HG03442 (cell line): ENCODE measurements around the gene ZNF784.

ENCODE experiments used
- ATAC-seq: cut with Tn5 transposase; IDR thresholded peaks from one replicate; pipeline ENCODE4 v1.9.1; 2021; ENCODE audit warnings: mild to moderate bottlenecking, moderate library complexity; ENCODE audit not compliant: unreplicated experiment

ZNF784 gene

DNA sequence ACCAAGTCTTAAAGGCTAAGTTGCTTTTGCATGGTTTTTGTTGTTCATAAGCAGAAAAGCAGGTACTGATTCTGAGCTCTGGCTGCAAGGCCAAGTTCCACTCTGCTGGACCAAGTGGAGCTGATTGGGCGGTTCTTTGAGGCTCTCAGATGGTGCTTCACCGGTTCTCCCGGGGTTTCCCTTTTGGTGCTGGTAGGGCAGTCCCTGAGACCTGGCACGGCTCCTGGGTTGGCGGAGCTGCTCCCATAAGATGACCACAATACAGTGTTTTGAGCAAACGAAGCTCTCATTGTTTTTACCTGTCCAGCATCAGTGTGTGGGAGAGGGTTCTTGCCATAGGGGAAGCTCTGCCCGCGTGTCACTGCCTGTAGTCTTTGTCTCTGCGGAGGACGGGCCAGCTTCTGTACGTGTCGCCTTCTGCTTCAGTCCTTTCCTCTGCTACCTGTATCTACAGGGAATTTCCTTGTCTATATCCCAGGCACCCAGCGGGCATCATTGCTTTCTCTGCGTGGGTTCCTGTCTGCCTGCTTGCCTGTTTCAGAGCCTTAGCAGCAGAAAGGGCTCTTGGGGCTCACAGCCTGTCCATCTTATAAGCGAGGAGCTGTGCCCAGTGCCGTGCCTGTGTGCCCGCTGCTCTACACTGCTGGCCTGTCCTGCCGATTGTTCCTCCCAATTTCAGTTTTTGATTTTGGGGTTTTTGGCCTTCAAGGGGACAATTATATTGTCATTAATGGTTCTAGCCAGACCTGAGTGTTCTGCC, 32.8 kb upstream of the ZNF784 start:
- ATAC-seq: no peak

DNA sequence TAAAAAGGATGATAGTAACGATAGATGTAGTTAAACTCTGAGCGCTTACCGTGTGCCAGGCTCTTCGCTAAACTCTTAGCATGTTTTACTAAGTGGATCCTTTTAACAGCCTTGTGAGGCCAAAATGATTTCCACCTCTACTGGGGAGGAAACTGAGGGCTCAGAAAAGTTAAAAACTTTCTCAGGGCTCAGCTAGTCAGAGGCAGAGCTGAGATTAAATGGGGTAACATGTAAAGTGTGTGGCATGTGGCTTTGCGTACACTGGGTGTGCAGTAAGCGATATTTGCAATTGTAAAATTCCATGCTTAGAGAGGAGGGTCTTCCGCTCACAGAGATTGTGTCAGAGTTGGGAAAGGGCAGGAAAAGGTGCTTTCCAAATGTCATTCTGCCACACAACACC, 32.2 kb upstream of the ZNF784 start:
- no peak for ATAC-seq

DNA sequence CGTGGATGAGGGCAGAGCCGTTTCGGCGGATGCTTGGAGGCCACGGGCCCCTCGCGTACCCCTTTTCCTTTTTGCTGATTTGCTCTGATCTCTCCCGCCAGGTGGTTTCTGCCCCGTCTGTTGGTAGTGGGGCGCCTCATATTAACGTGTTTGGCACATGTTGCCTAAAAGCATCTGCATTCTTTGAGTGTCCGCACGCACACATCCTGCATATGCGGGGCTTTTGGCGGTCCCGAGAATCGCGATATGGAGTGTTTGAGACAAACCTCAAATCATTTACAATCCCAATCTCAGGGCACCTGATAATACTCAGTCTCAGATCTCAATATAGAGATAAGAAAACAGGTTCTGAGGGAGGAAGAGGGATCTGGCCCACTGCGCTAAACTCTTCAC, 31.3 kb upstream of the ZNF784 start:
- no peak for ATAC-seq

DNA sequence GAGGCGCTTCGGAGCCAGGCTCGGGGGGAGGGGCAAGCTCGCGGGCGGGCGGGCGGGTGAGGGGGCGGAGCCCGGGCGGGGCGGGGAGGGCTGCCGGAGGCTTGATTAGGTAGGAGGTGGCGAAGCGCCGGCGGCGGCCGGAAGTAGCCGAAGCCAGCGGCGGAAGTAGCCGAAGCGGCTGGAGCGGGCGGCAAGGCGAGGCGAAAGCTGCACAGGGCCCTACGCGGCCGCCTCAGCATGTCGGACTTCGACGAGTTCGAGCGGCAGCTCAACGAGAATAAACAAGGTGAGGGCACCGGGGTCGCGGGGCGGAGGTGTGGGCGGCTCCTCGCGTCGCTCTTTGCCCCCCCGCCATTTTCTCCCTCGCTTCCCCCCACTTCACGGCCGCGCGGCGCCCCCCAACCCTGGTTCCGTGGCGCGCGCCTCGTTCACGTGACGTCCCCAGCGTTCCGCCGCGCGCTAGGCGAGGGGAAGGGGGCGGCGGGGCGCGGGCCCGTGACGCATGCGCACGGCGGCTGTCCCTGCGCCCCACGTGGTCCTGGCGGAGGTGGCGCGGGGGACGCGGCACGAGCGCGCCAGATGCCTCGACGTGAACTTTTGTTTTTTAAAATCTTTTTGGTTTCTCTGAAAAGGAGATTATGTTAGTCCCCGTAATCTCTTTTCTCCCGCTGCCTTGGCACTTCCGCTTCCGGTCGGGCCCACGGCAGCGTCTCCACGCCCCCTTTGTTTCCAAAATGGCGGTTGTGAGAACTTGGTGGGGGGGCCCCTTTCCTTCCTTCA, 30.7 kb upstream of the ZNF784 start, which contains the start of gene U2AF2:
U2AF2 (plus strand) TSS at position 168 of the 780 bp plus-strand sequence; CDS start at position 238, 70 bp downstream.
- ATAC-seq: peak; percentile 30

DNA sequence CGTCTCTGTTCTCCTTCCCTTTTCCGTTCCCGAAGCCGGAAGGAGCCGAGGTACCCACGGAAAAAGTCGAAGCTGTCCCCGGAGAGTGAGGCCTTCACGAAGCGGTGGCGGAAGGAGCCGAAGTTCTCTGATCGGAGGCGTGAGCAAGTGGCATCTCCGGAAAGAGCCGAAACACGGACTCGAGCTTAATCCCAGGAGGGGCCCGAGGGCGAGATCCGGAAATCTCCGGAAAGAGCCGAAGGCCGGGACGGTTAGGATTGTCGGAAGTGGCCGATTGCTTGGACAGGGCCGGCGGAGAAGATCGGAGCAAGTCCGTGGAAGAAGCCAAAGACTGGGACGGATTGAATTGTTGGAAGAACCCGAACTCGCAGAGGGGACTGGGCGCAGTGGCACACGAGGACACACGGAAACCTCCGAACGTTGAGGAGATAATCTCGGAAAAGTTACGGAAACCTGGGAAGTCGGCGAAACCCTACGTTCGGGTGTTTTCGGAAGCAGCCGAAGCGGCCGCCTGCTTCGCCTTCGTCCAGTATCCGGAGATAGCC, 30.0 kb upstream of the ZNF784 start:
- ATAC-seq: peak; percentile 51

DNA sequence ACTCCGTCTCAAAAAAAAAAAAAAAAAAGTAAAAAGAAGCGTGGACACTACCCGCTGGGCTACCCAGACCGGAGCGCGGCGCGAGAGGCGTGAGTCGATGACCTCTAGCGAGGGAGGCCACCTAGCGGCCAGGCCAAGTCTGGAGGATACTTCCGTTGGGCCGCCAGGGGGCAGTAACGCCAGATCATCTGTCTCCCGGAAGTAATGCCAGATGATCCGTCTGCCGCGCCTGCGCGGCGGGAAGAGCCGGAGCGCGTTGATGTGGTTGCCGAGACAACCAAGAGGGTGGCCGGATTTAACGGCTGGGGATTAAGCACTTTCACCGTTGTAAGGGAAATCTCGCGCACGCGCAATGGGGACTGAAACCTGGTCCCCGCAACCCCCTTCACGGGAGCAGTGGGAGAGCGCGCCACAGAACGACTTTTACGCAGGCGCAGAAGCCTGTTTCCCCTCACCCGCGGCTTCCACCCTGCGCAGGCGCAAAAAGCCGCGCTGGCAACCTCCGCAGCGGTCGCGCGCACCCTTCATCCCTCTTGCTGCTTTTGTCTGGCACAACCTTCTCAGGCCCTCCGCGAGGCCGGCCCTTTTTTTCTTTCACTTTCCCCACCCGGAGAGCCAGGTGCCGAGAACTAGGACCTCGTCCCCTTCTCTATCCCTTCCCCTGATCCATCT, 29.4 kb upstream of the ZNF784 start:
- ATAC-seq: peak; percentile 35

DNA sequence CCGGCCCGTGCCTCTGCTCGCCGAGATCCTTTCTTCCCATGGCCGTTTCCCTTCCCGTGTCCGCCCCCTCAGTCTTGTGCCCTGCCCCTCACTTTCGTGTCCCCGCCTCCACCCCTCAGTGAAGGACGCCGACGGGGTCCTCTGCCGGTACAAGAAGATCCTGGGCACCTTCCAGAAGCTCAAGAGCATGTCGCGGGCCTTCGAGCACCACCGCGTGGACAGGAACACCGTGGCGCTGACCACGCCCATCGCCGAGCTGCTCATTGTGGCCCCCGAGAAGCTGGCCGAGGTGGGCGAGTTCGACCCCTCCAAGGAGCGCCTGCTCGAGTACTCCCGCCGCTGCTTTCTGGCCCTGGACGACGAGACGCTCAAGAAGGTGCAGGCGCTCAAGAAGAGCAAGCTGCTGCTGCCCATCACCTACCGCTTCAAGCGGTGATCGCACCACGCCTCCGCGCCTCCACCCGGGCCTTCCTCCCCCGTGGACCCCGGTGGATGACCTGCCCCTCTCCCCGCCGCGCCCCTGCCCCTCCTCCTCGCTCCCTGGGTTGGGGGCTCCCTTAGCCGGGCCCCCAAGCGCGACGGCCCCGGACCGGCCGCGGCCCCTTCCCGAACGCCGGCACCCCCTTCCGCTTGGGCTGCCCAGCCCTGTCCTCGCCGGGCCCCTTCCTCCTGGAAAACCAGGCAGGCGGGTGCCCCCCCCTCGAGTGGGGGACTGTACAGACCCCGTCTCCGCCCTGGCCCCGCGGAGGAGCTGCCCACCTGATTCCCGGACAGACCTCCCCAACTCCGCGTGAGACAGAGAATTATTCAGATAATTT, 28.2 kb upstream of the ZNF784 start:
- ATAC-seq: no peak

DNA sequence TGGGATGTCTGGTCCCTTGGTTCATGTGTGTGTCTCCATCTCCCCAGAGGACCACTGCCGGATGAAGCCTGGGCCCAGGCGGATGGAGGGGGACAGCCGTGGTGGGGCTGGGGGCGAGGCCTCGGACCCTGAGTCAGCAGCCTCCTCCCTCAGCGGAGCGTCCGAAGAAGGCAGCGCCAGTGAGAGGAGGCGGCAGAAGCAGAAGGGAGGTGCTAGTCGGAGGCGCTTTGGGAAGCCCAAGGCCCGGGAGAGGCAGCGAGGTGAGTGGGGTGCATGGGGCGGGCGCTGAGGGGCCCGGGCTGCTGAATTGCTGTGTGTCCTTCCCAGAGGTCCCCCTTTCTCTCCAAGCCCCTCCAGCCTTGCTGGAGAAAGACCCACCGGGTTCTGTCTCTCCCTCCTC, 26.9 kb upstream of the ZNF784 start:
- ATAC-seq: no peak

DNA sequence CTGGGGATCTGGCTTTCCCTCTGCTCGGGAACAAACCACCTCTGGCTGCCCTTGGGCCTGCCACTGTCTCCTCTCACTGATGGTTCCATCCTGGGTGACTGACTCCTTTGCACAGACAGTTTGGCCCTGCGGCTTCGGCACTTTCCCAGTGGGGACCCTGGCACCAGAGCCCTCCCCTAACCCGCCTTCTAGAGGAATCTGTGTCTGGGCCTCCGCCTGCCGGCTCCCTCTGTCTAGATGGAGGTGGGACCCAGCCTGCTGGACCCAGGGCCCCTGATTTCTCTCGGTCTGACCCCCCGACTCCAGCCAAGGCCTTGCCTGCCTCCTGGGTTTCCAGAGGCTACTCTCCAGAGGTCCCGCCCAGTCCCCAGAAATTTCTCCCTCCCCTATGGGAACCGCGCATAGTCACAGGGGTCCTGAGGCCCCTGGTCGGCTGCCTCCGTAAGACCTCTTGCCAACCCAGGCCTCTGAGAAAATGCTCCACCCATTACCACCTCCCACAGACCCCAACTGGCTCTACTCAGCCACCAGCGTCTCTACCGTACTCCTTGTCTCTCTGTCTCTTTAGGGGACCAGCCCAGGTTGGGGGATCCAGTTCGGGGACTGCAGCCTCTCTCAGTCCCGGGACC, 26.4 kb upstream of the ZNF784 start:
- no peak for ATAC-seq

DNA sequence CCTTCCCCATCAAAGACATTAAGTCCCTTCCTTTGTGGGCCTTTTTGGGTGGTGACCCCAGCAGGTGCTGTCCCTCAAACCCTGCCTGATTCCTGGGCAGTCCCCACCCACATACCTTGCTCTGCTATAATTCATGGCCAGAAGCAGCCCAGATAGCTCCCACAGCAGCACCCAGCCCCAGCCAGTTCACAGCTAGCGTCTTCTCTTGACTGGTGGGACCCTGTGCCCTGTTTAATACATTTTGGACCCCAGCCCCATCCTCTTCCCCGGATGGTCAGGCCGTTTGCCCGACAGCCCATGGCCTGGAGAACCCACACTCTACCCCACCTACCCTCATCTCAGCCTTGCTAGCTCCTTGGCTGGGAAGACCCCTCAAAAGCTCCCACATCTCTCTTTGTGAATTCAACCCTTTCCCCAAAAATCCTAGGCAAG, 25.8 kb upstream of the ZNF784 start:
- no peak for ATAC-seq

DNA sequence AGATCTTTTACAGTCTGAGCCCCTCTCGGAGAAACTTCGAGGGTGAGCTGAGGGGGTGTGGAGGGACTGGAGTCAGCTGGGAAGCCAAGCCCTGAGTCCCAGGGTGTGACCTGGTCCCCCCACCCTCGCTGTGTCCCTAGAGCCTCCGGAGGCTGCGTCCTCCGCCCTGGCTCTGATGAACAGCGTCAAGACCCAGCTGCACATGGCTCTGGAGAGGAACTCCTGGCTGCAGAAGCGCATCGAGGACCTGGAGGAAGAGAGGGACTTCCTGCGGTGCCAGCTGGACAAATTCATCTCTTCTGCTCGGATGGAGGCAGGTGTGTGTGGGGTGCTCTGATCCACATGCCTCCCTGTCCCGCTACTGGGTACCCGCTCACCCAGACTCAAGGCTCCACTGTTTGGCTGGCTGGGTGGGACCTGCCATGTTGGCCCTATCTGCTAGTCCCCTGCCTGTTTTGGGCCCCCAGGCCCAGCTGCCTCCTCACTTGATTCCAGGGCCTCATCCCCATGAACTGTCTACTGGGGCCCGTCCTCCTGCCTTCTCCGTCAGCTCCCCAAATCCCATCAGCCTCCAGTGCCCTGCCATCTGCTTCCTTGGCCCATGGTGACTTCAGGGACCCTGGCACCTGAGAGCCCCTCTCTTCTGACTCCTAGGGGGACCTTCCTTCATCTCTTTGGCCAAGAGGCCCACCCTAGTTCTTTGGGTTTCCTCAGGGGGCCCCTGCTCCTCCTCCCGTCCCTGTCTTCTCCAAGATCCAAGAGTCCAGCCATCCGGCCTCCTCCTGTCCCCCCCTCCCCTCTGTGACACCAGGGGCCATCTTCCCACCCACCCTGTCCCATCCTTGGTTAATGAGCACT, 25.1 kb upstream of the ZNF784 start:
- no peak for ATAC-seq

DNA sequence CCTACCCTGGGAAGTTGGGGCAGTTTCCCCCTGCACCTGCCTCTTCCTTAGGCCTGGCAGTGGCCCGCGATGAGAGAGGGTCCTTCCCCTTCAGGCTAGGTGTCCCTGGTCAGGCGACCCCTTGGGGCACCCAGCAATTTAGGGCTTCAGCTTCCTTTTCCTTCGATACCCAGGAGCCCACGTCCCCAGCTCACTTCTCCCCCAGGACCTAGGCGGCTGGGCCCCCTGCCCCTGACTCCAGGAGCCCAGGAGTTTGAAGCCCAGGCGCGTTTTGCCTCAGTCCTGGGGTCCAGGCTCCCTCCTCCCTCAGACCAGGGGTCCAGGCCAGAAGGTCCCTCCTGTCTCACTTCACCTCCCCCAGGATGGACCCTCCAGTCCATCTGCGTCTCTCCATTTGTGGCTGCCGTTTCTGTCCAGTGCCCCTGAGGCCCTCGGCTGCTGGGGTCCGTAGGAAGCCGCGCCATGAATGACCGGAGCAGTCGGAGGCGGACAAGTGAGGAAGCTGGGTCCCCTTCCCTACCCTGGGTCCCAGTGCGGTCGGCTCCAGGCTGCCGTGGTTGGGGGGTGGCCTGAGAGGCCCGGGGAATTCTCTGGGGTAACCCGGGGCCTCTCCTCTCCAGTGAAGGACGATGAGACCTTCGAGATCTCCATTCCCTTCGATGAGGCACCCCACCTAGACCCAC, 24.4 kb upstream of the ZNF784 start:
- ATAC-seq: no peak

DNA sequence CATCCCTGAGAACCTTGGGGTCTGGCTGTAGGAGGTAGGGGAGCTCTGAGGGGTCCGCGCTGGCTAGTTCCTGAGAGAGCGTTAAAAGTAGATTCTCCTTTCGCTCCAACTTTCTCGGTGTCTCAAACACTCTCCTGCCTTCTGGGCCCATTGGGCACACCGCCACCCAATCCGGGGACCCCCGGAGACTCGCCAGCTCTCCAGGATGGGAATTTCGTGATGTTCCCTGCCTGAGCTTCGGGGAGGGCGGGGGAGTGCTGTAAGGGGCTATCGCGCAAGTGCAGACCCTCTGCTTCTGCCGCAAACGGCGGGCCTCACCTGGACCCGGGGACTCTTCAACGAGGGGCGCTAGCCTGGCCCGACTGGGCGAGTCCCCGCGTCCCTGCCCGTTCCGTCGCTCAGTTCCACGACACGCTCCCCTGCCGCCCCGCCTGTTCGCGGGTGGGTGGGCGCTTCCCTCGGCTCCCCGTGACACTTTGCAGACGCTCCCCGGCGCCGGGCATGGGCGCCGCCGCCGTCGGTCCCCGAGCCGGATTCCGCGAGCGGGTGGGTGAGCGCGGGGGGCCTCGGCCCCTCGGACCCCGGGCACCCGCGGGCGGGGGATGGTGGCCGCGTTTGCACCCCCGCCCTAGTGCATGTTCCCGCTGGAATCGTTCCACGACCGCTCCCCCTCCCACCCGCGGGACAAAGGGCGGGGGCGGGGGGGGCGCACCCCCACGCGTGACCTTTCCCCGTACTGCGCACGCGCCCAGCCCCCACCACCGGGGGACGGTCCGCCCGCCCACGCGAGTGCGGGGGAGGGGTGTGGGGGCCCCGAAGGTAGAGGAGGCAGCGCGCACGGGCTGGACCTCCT, 23.6 kb upstream of the ZNF784 start, which contains the start of gene CCDC106:
CCDC106 (plus strand) TSS at position 481 of the 853 bp plus-strand sequence. CDS start 835 bp downstream, outside the sequence.
- no peak for ATAC-seq

DNA sequence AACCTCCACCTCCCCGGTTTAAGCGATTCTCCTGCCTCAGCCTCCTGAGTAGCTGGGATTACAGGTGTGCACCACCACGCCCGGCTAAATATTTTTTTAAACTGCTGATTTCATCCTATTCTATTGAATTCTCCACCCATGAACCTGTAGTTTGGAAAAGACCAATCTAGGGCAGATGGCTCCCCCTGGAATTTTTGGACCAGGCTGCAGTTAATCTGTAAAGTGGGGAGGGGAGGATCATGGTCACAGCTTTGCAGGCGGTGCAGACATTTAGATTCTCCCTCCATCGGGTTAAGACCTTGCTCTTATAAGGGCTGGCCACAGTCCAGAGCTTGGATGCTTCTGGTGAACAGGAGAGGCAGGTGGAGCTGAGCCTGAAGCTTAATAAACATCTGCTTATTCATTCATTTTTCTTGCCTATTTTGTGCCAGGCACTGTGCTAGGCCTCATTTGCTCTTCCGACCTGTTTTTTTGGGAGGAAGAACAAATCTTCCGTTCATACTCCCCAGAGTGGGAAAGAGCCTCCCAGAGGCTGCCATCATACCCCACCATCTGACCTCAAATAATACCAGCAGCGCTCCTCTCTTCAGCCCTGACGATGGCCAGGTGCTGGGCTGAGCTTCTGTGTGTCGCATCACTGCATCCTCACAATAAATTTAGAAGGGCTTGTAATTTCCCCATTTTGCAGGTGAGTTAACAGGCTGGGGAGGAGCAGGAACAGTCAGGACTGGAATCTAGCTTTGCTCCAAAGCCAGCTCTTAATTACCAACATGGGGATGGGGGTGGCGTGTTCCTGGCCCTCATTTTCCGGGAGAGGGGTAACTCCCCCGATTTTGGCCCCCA, 22.7 kb upstream of the ZNF784 start:
- ATAC-seq: no peak

DNA sequence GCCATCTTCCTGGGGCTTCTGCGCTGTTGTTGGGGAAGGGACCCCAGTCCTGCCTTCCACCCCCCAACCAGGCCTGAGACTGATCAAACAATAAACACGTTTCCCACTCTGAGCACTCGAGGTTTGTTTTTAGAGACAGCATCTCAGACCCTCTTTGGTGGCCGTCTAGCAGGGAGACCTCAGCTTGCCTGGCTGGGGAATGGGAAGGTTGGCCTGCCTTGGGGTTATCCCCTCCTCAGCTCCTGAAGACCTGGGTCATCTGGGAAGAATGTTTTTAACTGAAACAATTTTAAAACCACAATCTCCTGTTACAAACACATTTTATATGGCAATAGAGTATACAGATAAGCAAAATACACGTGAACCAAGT, 21.1 kb upstream of the ZNF784 start:
- ATAC-seq: no peak

DNA sequence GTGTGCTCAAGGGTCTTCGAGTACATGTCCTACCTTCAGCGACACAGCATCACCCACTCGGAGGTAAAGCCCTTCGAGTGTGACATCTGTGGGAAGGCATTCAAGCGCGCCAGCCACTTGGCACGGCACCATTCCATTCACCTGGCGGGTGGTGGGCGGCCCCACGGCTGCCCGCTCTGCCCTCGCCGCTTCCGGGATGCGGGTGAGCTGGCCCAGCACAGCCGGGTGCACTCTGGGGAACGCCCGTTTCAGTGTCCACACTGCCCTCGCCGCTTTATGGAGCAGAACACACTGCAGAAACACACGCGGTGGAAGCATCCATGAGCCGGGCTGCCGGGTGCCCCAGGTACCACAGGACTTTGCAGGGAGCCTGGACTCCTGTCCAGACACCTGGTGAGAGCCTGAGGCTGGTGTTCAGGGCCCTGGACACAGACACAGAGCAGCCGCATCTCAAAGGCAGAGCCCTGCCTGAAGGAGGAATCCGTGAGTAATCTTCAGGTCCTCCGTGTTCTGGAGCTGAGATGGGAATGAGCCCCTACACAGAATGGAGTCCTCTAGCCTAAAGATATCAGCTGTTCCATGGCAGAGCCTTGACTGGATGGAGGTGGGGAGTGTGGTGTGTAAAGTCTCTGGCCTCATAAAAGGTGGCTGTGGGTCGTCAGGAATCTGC, 20.6 kb upstream of the ZNF784 start:
- no peak for ATAC-seq
